CD4-positive, alpha-beta T cell treated with Interleukin-10 for 1 hour (primary cell): Measurements from ENCODE around the gene NODAL.
A peak's percentile ranks its signal among the peaks of the same experiment; 100 is the strongest.
"Not testable (repeated sequence)": the region's sequence is repeated elsewhere in the genome, so short reads cannot be mapped to it uniquely, and the experiment has no call there.

Source experiments
- DNase-seq: peaks from one replicate; pipeline ENCODE4 v3.0.0-alpha.2; 2020

The NODAL gene

DNA sequence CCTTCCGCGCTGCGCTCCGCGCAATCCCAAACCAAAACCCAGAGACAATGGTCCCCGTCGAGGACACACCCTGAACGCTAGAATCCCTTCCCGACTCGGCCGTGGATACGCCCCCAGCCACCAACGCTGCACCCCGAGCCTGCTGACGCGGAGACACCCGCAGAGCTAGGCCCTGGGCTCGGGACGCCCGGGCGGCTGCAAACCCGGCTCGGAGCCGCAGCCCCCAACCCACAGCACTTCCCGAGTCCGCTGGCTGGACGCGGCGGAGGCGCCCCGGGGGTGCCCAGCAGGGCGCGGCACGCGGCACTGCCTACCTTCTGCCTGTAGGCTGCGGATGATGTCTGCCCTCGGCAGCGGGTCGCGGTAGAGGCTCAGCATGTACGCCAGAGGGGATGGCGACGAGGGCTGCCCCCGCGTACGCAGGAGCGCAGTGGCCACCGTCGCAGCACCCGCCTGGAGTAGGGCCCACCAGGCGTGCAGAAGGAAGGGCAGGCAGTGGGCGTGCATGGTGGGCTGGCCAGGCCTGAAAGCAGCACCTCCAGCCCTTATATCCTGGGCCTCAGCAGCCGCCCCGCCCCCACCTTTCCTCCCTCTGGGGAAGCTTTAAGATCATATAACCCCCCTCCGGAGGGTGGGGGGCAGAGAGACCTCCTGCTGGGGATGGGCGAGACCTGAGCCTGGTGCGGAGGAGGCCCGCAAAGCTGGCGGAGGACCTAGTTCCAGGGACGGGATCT lies at the start of gene NODAL:
Gene NODAL, minus strand, starts transcription at position 521 of the 734 bp plus-strand sequence. Its CDS starts 14 bp downstream, at position 507.
- no peak for DNase-seq

GRCh38 chr10:70490142-70490541 lies 48.7 kb upstream of the NODAL start:
- DNase-seq = no peak

DNA sequence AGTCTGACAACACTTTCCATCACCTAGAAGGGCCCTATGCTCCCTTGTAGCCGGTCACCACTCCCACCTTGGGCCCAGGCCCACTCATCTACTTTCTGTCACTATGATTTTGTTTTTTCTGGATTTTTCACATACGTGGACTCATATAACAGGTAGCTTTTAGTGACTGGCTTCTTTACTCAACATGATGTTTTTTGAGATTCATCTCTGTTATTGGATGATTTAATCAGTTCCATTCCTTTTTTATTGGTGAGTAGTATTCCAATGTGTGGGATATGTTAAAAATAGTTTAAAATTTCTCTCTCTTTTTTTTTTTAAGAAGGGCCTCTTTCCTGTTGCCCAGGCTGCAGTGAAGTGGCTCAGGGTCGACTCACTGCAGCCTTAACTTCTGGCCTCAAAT lies 46.3 kb upstream of the NODAL start:
- DNase-seq = no peak

- not testable (repeated sequence) for DNase-seq
Observed at GRCh38 chr10:70483872-70484271, 42.4 kb upstream of the NODAL start.

DNA sequence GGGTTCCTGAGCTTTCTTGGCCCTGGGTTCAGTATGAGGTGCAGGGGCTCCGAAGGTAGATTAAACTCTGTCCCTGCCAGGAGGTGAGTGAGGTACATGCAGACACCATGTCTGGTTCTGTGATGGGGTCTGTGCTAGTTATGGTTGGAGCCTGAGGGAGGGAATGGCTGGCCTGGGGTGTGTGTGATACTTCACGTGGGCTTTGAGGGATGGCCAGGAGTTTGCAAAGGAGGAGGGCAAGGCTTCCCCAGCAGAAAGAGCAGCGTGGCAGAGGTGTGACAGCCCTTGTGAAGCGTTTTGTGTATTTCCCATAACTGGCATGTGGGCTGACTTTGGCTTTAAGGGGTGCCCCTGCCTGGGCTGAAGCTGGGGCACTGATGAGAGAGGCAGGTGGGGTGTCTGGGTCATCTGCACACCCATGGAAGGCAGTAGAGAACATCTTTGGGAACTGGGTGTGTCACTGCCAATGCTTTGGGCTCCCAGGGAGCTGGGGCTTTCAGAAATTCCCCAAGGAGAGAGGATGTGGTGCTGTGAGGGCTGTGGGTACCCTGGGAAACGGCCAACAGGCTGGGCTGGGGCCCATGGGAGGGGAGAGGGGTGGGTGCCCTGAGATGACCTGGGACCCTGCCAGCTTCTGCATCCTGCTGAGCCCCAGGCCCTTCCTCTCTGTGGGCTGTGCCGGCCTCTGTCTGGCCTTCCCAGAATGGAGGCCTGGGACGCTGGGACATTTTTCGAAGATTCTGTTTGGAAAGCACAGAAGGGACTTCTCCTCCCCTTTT lies 41.7 kb upstream of the NODAL start:
- DNase-seq = no peak

GRCh38 chr10:70481831-70482530 lies 40.5 kb upstream of the NODAL start:
- DNase-seq = no peak

- no peak for DNase-seq
Observed at GRCh38 chr10:70481105-70481504, 39.6 kb upstream of the NODAL start.

DNA sequence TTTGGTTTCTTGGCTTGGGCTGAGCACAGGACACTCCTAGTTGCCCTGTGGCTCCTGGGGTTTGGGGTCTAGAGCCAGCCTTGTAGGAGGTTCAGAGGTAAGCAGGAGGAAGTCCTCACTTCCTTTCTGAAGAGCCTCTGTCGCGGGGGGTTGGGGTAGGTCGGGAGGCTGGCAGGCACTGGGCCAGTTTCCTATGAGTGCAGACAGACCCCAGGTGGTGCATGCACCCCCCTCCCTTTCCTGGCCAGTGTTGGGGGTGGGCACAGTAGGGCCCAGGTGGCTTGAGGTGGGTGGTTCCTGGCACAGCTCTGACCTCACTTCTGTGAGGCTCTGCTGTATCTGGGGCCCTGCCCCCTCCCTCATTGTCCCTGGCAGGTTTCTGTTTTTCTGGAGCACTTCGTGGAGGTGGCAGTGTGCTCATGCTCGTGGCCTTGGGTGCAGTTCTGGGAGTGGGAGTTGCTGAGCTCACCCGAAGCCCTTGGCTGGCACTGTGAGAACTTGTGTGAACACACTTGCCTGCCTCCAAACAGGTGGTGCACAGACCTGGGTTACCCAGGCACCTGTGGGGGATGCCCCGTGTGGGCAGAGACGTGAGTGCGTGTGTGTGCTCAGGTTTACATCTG lies 38.9 kb upstream of the NODAL start:
- DNase-seq = peak; percentile 20

DNA sequence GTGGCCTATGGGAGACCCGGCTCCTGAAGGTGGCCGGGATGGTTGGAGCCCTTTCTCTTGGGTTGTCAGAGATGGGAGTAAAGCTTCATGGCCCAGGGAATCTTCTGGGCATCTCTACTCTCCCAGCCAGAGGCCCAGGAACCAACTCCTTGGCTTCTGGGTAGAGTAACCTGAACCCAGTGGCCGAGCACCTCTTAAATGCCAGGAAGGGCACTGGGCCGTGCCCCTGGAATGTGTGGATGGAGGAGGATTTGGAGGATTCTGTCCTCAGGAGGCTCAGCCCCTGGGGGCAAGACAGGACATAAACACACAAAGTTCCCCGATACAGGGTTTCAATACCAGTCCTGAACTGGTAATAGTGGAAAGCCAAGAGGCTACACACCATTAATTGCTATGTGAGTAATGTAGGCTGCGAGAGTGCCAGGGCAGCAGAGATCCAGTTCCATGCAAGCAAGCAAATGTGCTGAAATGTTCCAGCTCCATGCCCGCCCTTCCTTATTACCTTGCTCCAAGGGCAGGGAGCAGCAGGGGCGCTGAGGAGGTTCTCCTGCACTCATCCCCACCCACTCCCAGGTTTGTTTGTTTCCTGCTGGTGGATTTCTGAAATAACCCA lies 38.3 kb upstream of the NODAL start:
- no peak for DNase-seq

GRCh38 chr10:70479165-70479581 lies 37.7 kb upstream of the NODAL start:
- no peak for DNase-seq

- DNase-seq = peak; percentile 24
Observed at GRCh38 chr10:70478191-70479164, 37.0 kb upstream of the NODAL start, which contains the start of gene PALD1. Gene PALD1, plus strand, starts transcription at chr10:70478767. Its CDS starts 47,185 bp downstream, at chr10:70525952.

GRCh38 chr10:70477661-70478162 lies 36.2 kb upstream of the NODAL start:
- DNase-seq = peak; percentile 81

GRCh38 chr10:70476249-70477035 lies 35.0 kb upstream of the NODAL start:
- no peak for DNase-seq

DNA sequence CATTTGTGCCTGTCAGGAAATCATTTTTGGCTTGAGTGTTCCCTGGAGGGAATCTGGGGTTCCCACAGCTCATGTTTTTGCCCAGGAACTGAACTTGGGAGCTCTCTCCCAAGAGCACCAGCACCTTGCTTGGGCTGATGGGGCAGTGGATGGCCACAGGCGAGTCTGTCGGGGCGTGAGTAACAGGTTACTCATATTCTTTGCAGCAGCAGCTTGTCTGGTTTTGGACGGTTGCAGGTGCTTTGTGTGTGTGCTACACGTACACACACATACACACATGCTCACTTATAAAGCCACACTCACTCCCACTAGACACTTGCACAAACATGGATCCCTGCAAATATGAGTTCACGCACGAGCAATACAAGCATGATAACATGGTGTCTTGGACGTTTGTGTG lies 34.2 kb upstream of the NODAL start:
- DNase-seq = no peak

GRCh38 chr10:70474780-70475179 lies 33.3 kb upstream of the NODAL start:
- DNase-seq = no peak

GRCh38 chr10:70472799-70473454 lies 31.4 kb upstream of the NODAL start:
- no peak for DNase-seq

GRCh38 chr10:70466951-70467350 lies 25.5 kb upstream of the NODAL start:
- DNase-seq = no peak

DNA sequence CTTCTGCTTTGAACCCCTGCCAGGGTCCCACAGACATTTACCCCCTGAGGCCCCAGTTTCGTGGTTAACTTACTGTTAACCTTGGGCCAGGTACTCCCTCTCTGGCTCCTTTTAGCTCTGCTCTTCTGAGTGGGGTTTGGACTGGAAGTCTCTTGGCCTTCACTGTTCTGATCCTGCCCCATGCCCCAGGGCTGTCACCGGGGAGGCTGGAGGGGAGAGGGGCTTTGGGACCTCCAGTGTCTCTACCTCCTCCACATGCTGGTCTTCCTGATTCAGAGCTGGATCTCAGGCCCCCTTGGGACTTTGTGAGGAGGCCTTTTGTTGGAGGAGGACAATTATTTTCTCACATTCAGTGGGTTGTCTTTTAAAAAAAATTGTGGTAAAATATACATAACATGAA lies 24.4 kb upstream of the NODAL start:
- no peak for DNase-seq

- no peak for DNase-seq
Observed at GRCh38 chr10:70465278-70465677, 23.8 kb upstream of the NODAL start.
